Activated CD4-positive, alpha-beta T cell treated with anti-CD3 and anti-CD28 coated beads for 1 hour (primary cell): ENCODE data around the gene ABLIM3.

ENCODE experiments used
- DNase-seq: peaks from one replicate; pipeline ENCODE4 v3.0.0-alpha.2; 2020

ABLIM3 gene

GRCh38 chr5:149133795-149134777, 7.2 kb upstream of the ABLIM3 start:
- no peak for DNase-seq

GRCh38 chr5:149134778-149135500, 6.4 kb upstream of the ABLIM3 start:
- no peak for DNase-seq

- no peak for DNase-seq
These were observed 5.6 kb upstream of the ABLIM3 start for GRCh38 chr5:149135536-149136201.

- DNase-seq = no peak
These were observed 2.9 kb upstream of the ABLIM3 start for GRCh38 chr5:149138182-149138923.

- no peak for DNase-seq
These were observed 893 bp upstream of the ABLIM3 start for GRCh38 chr5:149140197-149141002.

GRCh38 chr5:149141957-149142851, 911 bp downstream of the ABLIM3 start:
- DNase-seq = no peak

GRCh38 chr5:149143470-149143869, 2.2 kb downstream of the ABLIM3 start:
- DNase-seq = no peak

- no peak for DNase-seq
These were observed 3.3 kb downstream of the ABLIM3 start for GRCh38 chr5:149144637-149145036.

- no peak for DNase-seq
These were observed 3.8 kb downstream of the ABLIM3 start for GRCh38 chr5:149145138-149145537.

GRCh38 chr5:149147676-149148075, 6.4 kb downstream of the ABLIM3 start:
- DNase-seq = no peak

GRCh38 chr5:149149942-149150341, 8.6 kb downstream of the ABLIM3 start:
- DNase-seq = no peak

GRCh38 chr5:149150457-149150856, 9.2 kb downstream of the ABLIM3 start:
- DNase-seq = no peak

- DNase-seq = no peak
These were observed 10.4 kb downstream of the ABLIM3 start for GRCh38 chr5:149151717-149152116.

GRCh38 chr5:149152317-149152746, 11.0 kb downstream of the ABLIM3 start:
- DNase-seq = no peak

- DNase-seq = no peak
These were observed 12.0 kb downstream of the ABLIM3 start for GRCh38 chr5:149153193-149153750.

- DNase-seq = no peak
These were observed 12.7 kb downstream of the ABLIM3 start for GRCh38 chr5:149153751-149154610.

GRCh38 chr5:149154650-149155049, 13.4 kb downstream of the ABLIM3 start:
- no peak for DNase-seq

GRCh38 chr5:149156435-149157083, 15.3 kb downstream of the ABLIM3 start:
- no peak for DNase-seq

- DNase-seq = no peak
These were observed 16.0 kb downstream of the ABLIM3 start for GRCh38 chr5:149157330-149157729.
